Measurements from ENCODE around the gene COPZ1.

DNA sequence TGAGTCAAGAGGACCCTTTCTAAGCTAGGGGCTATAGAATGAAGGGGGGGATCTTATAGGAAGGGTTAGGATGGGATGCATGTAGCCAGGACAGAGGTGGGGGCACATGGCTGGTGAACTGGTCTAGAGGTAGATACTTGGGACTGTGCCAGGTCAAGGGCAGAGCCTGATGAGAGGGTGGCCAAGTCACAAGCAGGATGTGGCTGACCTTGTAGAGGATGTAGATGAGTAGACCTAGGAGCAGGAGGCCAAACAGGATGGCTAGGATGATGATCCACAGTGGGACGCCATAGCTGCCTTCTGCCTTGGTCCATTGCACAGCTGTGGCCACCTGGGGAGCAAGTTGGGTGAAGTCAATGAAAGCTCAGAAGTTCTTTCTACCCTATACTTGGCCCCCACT is 72.2 kb downstream of the COPZ1 start:
- TF ChIP-seq, protein P1, sequence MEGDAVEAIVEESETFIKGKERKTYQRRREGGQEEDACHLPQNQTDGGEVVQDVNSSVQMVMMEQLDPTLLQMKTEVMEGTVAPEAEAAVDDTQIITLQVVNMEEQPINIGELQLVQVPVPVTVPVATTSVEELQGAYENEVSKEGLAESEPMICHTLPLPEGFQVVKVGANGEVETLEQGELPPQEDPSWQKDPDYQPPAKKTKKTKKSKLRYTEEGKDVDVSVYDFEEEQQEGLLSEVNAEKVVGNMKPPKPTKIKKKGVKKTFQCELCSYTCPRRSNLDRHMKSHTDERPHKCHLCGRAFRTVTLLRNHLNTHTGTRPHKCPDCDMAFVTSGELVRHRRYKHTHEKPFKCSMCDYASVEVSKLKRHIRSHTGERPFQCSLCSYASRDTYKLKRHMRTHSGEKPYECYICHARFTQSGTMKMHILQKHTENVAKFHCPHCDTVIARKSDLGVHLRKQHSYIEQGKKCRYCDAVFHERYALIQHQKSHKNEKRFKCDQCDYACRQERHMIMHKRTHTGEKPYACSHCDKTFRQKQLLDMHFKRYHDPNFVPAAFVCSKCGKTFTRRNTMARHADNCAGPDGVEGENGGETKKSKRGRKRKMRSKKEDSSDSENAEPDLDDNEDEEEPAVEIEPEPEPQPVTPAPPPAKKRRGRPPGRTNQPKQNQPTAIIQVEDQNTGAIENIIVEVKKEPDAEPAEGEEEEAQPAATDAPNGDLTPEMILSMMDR (IDR thresholded peaks at IDR 0.05), result no peak
- TF ChIP-seq EZH2 (IDR thresholded peaks at IDR 0.05) (no peak), EZH2phosphoT487 (IDR thresholded peaks at IDR 0.05) (no peak)
